GM18909 (cell line): Measurements from ENCODE around the gene LEPROT.
"Not testable (repeated sequence)": the region's sequence is repeated elsewhere in the genome, so short reads cannot be mapped to it uniquely, and the experiment has no call there.

ENCODE experiments used
- ATAC-seq: cut with Tn5 transposase; IDR thresholded peaks from one replicate; pipeline ENCODE4 v1.9.1; 2021; ENCODE audit warnings: mild to moderate bottlenecking; ENCODE audit not compliant: unreplicated experiment, poor library complexity

LEPROT gene

DNA sequence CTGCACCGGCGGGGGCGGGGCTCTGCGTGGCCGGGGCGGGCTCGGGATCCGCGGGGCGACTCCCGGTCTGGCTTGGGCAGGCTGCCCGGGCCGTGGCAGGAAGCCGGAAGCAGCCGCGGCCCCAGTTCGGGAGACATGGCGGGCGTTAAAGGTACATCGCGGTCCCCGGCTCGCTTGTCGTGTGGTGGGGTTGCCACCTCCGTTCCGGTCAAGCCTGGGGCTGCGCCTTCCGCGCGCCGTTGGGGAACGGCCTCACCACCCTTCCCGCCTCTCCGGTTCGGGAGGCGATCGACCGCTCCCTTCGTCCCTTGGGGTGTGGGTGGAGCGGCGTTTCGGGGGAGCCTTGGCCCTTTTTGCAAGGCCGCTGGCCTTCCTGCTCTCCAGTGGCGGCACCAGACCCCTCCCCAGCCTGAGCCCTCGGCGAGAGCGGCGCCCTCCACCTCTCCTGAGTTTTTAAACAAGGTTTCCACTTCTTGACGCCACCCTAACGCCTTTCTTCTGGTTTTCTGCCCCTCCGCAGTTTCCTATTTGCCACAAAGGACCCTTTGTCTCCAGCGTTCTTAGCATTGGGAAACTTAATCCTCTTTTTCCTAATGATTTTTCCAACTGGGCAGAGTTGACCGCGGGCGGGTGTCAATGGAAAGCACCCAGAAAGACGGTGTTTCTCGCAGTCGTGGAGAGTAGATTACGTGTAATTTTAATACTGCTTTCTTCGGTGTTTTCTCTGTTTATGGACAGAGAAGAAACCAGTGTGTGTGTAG lies at the start of gene LEPROT, which contains the start of gene LEPR:
LEPROT (plus strand) TSS at position 79 of the 761 bp plus-strand sequence; CDS start at position 136, 57 bp downstream.
LEPR (plus strand) TSS at position 79 of the 761 bp plus-strand sequence. CDS start 144,898 bp downstream, outside the sequence.
- ATAC-seq = no peak

DNA sequence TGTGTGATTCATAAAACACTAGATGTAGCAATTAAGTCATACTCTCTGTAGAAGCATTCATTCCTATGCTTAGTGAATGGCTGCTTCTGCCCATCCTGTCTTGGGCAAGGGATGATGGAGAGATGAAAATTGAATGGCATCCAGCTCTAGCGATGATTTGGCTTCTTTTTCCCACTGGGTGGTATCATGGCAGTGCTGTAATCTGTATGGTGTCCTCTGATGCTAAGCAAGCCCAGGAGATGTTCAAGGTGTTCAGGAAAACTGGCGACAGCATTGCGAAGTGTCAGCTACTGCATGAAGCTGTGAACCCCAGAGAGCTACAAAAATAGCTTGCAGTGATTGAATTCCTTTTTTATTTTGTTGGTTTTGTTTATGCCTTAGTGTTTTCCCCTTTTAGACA lies 48.9 kb upstream of the LEPROT start:
- ATAC-seq = no peak

- ATAC-seq = no peak
Observed at GRCh38 chr1:65372557-65372956, 47.9 kb upstream of the LEPROT start.

DNA sequence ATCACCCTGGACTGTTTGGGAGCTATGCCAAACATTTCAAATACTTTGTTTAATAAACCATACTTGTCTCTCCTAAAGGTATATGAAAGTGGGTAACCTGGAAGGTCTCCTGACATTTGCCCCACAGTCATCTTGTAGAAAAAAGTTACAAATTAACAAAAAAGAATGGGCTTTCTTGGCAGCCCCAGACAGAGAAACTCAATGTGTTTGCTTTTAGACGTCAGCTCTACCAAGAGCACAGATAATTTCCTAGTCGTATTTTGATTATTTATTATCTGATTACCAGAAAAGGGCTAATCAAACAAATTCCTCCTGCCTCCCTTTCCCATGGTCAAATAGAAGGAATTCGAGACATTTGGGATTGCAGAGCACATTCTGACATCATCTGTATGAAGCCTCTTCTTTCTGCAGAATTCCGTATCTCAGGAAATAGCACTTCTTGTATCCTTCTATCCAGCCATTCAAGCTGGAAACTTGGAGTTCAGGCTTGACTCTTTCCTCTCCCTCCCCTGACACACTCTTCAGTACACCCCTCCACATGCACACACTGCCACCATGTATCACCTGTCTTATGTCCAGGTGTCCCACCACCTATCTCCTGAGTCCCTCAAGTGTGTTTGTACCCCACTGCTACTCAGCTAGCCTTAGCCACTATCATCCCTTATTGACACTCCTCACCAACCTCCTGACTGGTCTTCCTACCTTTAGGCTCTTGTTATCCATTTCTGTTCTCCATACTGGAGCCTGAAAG lies 42.8 kb upstream of the LEPROT start:
- ATAC-seq = no peak

GRCh38 chr1:65378247-65378946 lies 42.1 kb upstream of the LEPROT start:
- no peak for ATAC-seq

DNA sequence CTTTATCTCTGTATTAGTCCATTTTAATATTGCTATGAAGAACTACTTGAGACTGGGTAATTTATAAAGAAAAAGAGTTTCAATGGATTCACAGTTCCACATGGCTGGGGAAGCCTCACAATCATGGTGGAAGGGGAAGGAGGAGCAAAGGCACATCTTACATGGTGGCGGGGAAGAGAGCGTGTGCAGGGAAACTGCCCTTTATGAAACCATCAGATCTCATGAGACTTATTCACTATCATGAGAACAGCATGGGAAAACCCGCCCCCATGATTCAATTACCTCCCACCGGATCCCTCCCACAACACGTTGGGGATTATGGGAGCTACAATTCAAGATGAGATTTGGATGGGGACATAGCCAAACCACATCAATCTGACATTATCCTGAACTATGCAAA lies 36.0 kb upstream of the LEPROT start:
- not testable (repeated sequence) for ATAC-seq

DNA sequence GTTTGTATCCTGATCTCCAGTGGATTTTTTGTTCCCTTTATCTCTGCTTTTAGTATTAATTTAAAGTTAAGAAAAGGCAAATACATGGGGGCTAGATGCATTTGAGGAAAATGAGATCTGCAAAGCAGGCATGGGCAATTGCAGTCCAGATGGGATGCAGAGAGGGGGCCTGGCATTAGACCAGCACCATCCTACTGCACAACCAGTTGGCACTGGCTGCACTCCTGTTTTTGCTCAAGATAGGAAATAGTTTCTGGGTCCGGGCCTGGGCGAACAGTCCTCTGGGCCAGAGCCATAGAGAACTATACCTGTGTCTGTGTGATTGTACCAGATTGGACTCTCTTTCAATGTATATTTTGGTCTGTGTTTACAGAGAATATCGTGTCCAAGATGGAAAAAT lies 34.0 kb upstream of the LEPROT start:
- ATAC-seq = no peak

DNA sequence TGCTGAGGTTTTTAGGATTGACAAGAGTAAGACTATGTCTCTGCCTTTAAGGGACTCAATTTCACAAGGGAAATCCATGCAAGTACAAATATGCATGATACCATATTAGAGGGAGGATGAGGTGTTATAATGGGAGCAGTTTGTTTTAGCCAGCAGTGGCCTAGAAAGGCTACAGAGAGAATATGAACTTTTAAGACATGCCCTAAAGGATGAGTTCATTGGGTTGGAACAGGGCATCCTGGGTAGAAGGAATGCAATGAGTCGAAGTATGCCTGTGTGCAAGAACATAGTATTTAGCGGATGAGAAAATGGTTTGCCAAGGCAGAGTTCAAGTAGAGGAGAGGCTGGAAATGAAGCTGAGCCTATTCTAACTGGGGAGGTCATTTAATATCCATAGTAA lies 32.6 kb upstream of the LEPROT start:
- no peak for ATAC-seq

- no peak for ATAC-seq
Observed at GRCh38 chr1:65388908-65389695, 31.4 kb upstream of the LEPROT start.

GRCh38 chr1:65392497-65392896 lies 28.0 kb upstream of the LEPROT start:
- ATAC-seq = no peak

DNA sequence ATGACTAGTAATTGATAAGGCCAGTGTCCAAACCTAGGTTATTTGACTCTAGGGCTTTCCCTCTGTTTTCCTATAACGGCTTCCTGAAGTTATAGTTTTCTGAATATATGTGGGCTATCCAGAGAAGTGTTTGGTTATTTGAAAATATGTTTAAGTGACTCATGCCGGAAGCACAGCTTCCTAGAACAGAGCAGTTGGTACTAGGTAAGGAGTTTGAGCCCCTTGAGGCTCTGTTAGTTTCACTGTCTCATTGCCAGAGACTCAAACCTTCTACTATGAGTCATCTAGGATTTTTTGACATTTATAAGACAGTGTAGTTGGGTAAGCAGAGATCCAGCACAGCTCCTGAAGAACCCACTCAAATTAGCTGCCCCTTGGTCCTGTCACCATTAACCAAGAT lies 27.1 kb upstream of the LEPROT start:
- ATAC-seq = peak; percentile 96

DNA sequence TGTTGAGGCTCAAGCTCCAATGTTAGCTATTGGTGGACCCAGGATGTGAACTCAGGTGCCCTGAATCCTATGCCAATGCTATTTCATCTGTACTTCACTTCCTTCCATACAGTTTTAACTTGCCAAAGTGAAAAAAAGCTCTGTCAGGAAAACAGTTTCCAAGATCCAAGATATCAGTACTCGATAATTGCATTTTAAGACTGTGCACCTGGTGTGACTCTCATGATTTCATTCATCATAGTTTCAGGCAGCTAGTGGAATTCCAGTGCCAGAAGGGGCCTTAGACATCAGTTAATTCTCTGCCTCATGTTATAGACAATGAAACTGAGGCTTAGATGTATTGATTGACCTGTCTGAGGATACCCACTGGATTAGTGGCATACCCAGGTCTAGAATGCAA lies 26.5 kb upstream of the LEPROT start:
- ATAC-seq = no peak

- no peak for ATAC-seq
Observed at GRCh38 chr1:65395887-65396612, 24.4 kb upstream of the LEPROT start.

- ATAC-seq = no peak
Observed at GRCh38 chr1:65398083-65398482, 22.4 kb upstream of the LEPROT start.

DNA sequence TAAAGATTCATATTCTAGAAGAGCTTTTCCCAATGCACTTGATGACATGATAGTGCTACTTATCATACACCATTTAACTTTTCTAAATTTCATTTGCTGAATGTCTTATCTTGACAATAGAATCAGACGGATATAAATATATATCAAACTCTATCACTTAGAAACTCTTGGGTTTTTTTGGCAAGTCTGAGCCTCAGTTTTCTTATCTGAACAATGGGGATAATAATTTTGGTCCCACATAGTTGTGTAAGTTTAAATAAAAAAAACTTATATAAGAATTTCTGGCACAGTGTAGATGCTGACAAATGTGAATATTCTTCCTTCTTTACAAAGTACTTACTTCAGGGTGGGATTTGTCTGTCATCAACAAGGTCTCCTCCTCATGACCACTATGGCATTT lies 21.5 kb upstream of the LEPROT start:
- ATAC-seq = no peak

- ATAC-seq = no peak
Observed at GRCh38 chr1:65401612-65402011, 18.9 kb upstream of the LEPROT start.

GRCh38 chr1:65404941-65405340 lies 15.5 kb upstream of the LEPROT start:
- ATAC-seq = no peak

GRCh38 chr1:65407877-65408276 lies 12.6 kb upstream of the LEPROT start:
- no peak for ATAC-seq

GRCh38 chr1:65409314-65409713 lies 11.2 kb upstream of the LEPROT start:
- no peak for ATAC-seq
